PC-3 (cell line): Measurements from ENCODE around the gene SELENOM.

Experiments
- CTCF ChIP-seq: fragments of 300-600 bp; sonication (generic); conservative IDR thresholded peaks from 2 replicates; pipeline ENCODE4 v1.5.1; 2017; ENCODE audit warnings: antibody characterized with exemption, low read depth, mild to moderate bottlenecking, low read length
- EZH2 ChIP-seq: fragments of 300-600 bp; sonication (generic); IDR thresholded peaks from one replicate; pipeline ENCODE4 v1.6.1; 2017; ENCODE audit warnings: antibody characterized with exemption, mild to moderate bottlenecking, low read length; ENCODE audit not compliant: unreplicated experiment
- EZH2phosphoT487 ChIP-seq: fragments of 300-600 bp; sonication (generic); IDR thresholded peaks from 2 replicates; pipeline ENCODE4 v1.6.1; 2018; ENCODE audit warnings: mild to moderate bottlenecking, antibody characterized with exemption, low read length, borderline replicate concordance

- TF ChIP-seq CTCF (no peak), EZH2phosphoT487 (no peak), EZH2 (no peak)
Observed at GRCh38 chr22:31083377-31083768, 24.0 kb downstream of the SELENOM start.
